GM19193 (cell line): ENCODE data around the gene GPR108.

Source experiments
- POLR2A ChIP-seq: IDR thresholded peaks from 4 replicates; pipeline ENCODE4 v1.6.1; 2011; ENCODE audit not compliant: insufficient read depth, insufficient read length; ENCODE audit errors: extremely low read depth

GPR108 gene

DNA sequence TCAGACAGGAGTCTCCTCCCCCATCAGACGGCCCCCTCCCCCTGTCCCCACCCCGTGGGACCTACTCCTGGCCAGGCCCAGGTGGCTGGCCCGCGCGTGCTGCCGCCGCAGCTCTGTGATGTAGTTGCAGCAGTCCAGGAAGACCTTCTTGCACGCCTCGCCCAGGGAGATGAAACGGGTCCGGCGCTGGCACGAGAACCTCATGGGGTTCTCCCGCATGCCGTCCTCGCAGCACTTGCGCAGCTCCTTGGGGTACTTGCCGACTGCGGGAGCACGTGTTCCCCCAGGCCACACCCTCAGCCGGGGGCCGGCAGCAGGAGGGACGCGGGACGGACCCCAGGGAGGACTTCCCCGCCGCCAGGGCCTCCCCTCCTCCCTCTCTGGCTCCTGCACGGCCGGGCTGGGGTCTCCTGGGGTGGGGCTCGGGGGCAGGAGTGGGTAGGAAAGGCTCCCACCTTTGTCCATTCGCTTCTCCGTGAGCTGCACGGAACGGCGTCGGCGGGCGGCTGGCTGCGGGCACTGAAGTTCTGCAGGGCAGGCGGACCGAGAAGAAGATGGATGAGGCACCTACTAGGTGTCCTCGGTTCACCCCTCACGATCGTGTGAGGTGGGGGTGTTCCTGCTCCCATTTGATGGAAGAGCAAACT, 30.2 kb downstream of the GPR108 start:
- no peak for TF ChIP-seq POLR2A

DNA sequence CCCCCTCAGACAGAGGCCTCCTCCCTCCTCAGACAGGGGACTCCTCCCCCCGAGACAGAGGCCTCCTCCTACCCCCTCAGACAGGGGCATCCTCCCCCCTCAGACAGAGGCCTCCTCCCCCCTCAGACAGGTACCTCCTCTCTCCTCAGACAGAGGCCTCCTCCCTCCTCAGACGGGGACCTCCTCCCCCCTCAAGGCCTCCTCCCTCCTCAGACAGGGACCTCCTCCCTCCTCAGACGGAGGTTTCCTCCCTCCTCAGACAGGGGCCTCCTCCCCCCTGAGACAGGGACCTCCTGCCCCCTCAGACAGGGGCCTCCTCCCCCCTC, 30.8 kb downstream of the GPR108 start:
- no peak for TF ChIP-seq POLR2A

DNA sequence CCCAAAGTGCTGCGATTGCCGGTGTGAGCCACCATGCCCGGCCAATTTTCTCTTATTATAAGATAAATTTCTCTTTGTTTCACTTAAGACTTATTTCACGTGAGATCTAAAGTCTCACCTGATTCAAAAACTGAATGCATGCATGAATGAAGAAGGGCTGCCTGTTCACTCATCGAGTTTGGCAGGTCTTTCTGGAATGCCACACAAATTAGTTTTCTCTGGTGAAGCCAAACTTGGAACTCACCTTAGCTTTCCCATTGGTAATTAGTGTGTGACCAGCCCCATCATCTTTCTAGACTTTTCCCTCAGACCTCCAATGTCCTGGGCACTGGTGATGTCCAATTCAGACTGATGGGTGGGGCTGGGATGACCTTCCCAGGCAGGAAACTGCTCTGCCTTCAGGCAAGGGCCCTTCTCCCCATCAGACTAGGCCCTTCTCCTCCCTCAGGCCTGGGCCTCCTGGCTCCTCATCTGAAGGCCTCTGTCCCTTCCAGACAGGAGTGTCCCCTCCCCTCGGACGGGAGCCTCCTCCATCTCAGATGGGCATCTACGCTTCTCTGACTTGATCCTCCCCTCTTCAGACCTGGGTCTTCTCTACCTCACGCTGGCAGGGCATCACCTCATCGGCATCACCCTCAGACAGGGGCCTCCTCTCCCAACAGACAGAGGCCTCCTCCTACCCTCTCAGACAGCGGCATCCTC, 31.3 kb downstream of the GPR108 start:
- TF ChIP-seq POLR2A: no peak

DNA sequence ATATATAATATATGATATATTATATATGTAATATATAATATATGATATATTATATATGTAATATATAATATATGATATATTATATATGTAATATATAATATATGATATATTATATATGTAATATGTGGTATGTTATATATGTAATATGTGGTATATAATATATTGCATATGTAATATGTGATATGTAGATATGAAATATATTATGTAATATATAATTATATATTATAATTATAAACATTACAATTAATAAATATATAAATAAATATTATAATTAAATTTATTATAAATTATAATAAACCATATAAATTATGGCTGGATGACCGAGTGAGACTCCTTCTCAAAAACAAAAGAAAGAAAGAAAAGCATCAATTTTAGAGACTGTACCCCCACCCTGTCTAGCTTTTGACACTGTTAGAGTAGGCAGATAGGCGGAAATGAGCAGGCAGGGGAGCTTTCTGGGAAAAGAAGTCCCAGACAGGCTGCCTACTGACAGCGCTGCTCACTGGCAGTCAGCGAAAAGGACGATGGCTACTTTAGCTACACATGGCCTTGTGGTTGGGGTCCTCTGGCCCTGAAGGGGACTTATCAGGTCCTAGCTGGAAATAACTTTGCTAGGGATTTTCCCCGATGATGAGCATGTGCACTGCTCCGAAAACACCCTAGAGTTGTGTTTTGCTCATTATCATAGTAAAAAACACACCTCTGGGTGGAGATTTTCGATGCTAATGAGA, 36.6 kb downstream of the GPR108 start:
- no peak for TF ChIP-seq POLR2A

DNA sequence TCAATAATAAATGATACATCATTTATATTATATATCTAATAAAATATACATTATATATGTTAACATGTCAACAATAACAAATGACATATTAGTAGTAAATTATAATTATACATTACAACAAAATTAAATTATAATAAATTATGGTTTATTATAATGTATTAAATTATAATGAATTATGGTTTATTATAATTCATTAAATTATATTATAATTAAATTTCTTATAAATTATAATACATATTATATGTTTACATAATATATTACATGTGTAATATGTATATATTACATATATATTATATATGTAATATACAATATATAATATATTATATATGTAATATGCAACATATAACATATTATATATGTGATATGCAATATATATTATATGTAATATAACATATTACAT, 37.4 kb downstream of the GPR108 start:
- no peak for TF ChIP-seq POLR2A

DNA sequence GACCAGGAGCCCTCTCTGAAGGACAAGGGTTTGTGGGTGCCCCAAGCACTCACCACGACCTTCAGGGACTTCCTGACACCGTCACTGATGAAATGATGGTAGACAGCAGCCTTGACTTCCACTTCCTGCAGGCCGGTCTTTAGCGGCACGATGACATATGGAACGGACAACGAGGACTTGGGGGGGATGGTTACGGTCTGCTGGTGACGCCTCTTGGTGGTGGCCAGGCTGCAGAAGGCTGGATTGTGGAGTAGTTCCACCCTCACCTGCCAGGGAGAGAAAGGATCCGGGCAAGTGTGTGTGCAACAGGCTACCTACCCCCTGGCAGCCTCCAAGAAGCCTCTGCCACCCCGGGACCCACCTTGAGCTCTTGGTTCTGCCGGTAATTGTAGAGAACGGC, 40.1 kb downstream of the GPR108 start:
- no peak for TF ChIP-seq POLR2A

DNA sequence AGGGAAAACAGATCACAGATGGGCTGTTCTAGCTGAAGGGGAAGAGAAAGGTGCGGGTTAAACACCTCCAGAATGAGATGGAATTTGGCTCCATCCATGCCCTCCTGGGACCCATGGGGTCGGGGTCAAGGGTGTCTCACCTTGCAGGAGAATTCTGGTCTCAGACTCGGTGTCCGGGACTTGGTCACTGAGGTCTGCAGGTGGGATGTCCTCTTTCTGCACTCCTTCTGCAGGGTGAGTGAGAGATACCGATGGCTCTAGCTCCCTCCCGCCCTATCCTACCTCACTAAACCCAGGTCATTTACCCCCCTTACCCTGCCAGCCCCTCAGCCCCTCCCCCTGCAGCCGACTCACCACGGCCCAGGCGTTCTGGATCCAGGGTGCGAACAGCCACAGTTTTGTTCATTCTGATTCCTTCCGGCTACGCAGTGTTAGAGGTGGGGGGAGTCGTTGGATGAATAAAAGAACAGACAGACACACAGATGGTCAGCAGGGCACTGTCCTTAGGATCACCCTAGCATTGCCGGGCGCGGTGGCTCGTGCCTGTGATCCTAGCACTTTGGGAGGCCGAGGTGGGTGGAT, 41.0 kb downstream of the GPR108 start:
- no peak for TF ChIP-seq POLR2A

DNA sequence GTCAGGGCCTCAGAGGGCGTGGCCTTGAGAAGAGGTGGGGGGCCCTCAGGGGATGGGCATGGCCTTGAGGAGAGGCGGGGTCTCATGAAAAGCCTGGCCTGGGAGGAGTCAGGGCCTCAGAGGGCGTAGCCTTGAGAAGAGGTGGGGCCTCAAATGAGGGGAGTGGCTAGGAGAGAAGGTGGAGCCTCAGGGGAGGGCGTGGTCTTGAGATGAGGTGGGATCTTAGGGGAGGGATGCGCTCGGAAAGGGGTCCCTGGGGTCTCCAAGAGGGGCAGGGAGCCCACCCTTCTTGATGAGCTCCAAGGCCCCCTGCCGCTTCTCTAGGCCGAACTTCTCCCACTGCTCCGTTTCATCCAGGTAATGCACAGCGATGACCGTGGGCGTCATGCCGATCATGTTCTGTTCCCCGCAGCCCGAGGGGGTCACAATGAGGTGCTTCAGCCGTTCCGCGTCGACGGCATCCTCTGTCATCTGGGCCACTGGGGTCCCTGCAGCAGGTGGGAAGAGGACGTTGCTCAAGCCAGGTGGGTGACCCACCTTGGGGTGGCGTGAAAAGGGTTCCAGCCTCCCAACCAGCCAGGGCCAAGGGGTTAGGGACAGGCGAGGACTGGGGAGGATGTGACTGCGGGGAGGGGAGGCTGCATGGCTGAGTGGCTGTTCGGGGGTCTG, 43.1 kb downstream of the GPR108 start:
- no peak for TF ChIP-seq POLR2A

DNA sequence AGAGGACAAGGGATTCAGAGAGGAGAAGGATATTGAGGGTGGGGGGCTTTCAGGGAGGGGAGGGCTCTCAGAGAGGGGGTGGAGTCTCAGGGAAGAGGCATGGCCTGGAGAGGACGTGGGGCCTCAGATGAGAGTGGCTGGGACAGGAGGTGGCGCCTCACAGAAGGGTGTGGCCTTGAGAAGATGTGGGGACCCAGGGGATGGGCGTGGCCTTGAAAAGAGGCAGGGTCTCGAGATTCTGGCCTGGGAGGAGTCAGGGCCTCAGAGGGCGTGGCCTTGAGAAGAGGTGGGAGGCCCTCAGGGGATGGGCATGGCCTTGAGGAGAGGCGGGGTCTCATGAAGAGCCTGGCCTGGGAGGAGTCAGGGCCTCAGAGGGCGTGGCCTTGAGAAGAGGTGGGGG, 43.7 kb downstream of the GPR108 start:
- no peak for TF ChIP-seq POLR2A

DNA sequence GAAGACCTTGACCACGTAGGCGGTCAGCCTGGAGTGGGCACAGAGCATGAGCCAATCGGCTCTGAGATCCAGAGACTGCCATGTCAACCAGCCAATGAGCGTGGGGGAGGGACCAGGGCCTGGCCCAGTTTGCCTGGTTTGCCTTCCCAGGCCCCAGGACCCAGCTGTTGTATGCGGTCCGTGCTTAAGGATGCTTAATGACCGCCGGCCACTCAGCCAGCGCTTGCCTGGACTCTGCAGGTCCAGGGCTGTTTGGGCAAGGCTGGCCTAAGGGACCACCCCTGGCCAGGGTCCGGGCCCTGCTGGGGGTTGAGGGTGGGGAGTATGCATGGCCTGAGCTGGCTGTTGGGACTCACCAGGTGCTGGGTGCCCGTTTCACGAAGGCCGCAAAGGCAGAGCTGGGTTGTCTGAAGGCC, 44.3 kb downstream of the GPR108 start:
- no peak for TF ChIP-seq POLR2A

DNA sequence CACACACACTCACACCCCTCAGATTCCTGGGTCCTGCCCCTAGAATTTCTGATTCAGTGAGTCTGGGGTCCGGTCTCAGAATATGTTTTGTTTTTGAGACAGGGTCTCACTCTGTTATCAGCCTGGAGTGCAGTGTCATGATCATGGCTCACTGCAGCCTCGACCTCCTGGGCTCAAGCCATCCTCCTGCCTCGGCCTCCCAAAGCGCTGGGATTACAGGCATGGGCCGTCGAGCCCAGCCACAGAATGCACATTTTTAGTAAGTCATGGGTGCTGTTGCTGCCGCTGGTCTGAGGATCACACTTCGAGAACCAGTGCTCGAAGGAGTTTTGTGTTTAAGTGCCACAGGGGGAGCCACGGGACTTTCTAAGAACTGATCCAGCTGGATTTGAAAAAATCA, 45.4 kb downstream of the GPR108 start:
- TF ChIP-seq POLR2A: no peak

DNA sequence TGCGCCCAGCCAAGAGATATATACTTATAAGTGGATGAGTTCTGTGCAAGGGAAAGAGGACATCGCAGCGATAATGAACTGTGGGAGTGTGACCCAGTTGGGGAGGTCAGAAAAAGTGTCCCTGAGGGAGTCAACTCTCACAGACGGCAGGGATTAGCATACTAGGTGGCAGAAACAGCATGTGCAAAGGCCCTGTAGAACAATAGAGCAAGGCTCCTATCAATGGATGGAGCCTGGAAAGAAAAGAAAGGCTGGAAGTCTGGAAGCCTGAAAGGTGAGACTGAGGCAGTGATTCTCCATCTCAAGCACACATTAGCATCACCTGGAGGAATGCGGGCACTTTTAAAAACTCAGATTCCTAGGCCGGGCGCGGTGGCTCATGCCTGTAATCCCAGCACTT, 46.0 kb downstream of the GPR108 start:
- no peak for TF ChIP-seq POLR2A

DNA sequence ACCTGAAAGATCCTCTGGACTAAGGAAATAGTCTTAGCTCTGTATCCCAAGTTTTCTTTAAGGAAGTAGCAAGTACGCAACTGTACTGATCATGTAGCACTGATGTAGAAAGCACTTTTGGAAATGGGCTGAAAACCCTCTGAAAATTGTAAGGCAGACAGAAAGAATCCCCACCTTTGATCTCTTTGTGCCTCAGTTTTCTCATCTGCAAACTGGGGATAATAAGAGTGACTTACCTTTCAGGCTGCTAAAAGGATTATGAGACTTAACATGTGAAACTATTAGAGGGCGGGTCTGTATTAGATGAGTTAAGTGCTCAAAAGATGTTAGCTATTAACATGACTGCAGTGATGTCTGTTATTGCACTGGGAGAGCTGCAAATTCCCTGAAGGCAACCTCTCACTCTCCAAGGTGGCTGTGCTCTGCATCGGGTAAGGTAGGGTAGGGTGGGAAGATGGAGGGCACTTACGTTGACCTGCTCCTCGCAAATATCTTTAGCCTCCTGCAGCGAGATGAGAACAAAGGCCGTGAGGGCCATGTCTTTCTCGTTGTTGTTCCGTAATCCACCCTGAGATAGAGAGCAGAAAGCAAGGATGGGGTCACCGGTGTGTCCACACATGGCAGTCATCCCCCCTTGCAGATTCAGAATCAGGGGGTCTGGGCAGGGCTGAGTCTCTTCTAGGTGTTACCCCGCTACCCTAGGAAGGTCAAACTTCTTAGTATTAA, 47.1 kb downstream of the GPR108 start:
- TF ChIP-seq POLR2A: no peak

DNA sequence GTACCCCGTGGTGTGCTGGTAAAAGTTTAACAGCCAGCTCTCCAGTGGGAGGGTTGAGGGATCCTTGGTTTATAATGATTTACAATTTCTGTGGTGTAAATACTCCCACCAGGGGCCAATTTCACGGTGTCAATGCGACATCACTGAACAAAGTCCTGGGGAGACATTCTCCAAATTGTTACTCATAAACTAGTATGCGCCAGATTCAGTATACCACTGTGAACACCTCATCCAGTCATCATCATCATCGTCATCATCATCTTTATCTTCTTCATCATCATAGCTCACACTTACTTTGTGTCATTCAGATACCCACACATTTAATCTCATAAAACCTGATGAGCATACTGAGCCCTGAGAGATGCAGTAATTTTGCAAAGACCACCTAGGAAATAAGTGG, 50.3 kb downstream of the GPR108 start:
- TF ChIP-seq POLR2A: no peak

DNA sequence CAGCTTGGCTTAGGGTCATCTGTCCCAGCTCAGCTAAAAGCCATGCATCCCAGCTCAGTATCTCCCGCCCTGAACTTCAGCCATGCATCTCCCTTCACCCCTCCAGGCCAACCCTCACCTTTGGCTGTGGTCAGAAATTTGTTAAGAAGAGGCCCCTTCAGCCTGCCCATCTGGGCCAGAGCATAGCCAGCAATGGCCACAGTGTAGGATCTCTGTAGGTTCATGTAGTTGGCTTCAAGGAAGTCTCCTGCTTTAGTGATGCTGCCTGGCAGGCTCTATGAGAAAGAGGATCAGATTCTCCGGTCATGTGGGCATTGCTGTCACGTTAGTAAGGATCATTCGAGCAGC, 50.8 kb downstream of the GPR108 start:
- no peak for TF ChIP-seq POLR2A
